ENCODE measurements around the gene SUSD1. TPM values are rescaled to one million over a fixed set of nuclear protein-coding genes. Genes with fewer than 3 reads are reported as not detected.
A peak's percentile ranks its signal among the peaks of the same experiment; 100 is the strongest.

The SUSD1 gene
- total and polyA plus RNA-seq, 9 of the 15 experiments (the other 6 are each of a cell fraction or from before 2014, with no cell fraction given) = 10.9 to 44.4 (median 36.1) TPM

DNA sequence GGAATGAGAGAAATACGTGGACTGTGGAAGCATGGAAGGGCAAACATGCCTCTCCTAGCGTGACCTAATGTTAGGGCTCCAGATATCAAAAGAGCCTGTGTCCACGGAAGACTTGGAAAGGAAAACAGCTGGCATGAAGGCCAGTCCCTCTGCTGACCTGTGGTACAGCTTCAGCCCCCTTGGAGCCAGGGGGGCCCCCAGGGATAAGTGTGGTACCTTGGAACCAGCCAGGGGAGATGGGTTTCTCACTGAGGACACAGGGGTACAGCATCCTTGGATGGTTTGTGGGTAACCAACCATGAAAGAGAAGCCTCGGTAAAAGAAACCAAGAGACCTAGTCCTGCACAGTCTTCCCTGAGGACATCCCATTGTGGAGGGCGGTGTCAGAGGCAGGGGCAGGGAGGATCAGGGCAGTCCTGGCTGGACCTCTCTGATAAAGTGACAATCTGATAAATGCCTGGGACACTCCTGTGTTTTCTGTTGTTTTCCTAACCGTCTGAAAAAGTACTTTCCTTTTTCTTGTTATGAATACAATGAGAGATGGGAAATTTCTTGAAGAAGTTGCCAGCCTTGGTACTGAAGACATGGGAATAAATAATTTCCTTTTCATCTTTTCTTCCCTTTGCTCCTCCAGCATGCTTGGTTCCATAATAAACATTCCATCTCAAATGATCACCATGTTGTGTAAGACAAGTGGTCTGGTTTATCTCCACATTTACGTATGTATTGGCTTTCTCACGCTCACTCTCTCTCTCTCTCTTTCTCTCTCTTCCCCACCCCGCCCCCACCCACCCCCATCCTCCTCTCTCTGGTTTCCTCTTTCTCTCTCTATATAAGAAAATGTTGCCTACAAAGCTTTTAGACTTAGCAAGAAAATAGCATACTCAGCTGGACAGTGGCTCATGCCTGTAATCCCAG is 102.1 kb downstream of the SUSD1 start (continued):
- TF ChIP-seq HDAC3 (IDR thresholded peaks at IDR 0.05; ENCODE audit: borderline replicate concordance, partially characterized antibody) = peak; percentile 69
- peak; percentile 43 for TF ChIP-seq SMAD1 (IDR thresholded peaks at IDR 0.05; ENCODE audit: low read depth, low read length, partially characterized antibody)
- TF ChIP-seq CHCHD3 (CRISPR knock-in tag; IDR thresholded peaks at IDR 0.05) = no peak
- TF ChIP-seq RBM34 (IDR thresholded peaks at IDR 0.05; ENCODE audit: borderline replicate concordance, insufficient read depth, low read length) = no peak
- TF ChIP-seq ZNF316 (IDR thresholded peaks at IDR 0.05) = 0 out of 2 replicates have a peak, but pooled peaks have one; percentile 44
- peak in 1 of 2 experiments; percentile 64; a peak in 1 of 4 replicates for TF ChIP-seq ARNT (IDR thresholded peaks at IDR 0.05)
- TF ChIP-seq NRF1 (conservative IDR thresholded peaks at IDR 0.05 in 1 of 2, IDR thresholded peaks at IDR 0.05 in 1 of 2) = peak in 1 of 2 experiments; percentile 44; a peak in 1 of 4 replicates
- no peak for TF ChIP-seq ZNF12 (CRISPR knock-in tag; IDR thresholded peaks at IDR 0.05)
- TF ChIP-seq, protein P1, sequence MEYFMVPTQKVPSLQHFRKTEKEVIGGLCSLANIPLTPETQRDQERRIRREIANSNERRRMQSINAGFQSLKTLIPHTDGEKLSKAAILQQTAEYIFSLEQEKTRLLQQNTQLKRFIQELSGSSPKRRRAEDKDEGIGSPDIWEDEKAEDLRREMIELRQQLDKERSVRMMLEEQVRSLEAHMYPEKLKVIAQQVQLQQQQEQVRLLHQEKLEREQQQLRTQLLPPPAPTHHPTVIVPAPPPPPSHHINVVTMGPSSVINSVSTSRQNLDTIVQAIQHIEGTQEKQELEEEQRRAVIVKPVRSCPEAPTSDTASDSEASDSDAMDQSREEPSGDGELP (CRISPR knock-in tag; IDR thresholded peaks at IDR 0.05; ENCODE audit: borderline replicate concordance) = peak; percentile 42; the same call in 1 of the 2 replicates
- peak; percentile 38; the same call in 1 of the 2 replicates for TF ChIP-seq JUND (IDR thresholded peaks at IDR 0.05; ENCODE audit: borderline replicate concordance, low read depth, low read length)
- TF ChIP-seq JUND (tag; IDR thresholded peaks at IDR 0.05; ENCODE audit: borderline replicate concordance, low read depth, low read length) = peak; percentile 73; the same call in 2 of the 3 replicates
- no peak for TF ChIP-seq CBFB (CRISPR knock-in tag; IDR thresholded peaks at IDR 0.05)
- TF ChIP-seq ZNF175 (CRISPR knock-in tag; IDR thresholded peaks at IDR 0.05; ENCODE audit: low read depth) = no peak
- peak in 1 of 2 experiments; percentile 48; a peak in 1 of 4 replicates for TF ChIP-seq HDAC1 (IDR thresholded peaks at IDR 0.05)
- peak; percentile 47 for TF ChIP-seq L3MBTL2 (IDR thresholded peaks at IDR 0.05)
- TF ChIP-seq EP300 (IDR thresholded peaks at IDR 0.05; ENCODE audit: low read length) = peak; percentile 98
- TF ChIP-seq TAL1 (IDR thresholded peaks at IDR 0.05) = peak; percentile 83
- no peak; the same call in 1 of the 2 replicates for TF ChIP-seq ELF4 (CRISPR knock-in tag; IDR thresholded peaks at IDR 0.05)
- peak; percentile 97 for TF ChIP-seq LEF1 (IDR thresholded peaks at IDR 0.05)
- peak; percentile 27; the same call in 1 of the 2 replicates for TF ChIP-seq BHLHE40 (IDR thresholded peaks at IDR 0.05; ENCODE audit: low read length)
- no peak for TF ChIP-seq ZNF830 (CRISPR knock-in tag; IDR thresholded peaks at IDR 0.05)
- TF ChIP-seq ZNF589 (CRISPR knock-in tag; IDR thresholded peaks at IDR 0.05; ENCODE audit: low read depth) = peak; percentile 49; the same call in 1 of the 2 replicates
- no peak for TF ChIP-seq SP1 (CRISPR knock-in tag; IDR thresholded peaks at IDR 0.05)
- no peak for TF ChIP-seq RUNX1 (IDR thresholded peaks at IDR 0.05; ENCODE audit: low read depth)
- TF ChIP-seq, protein P2, sequence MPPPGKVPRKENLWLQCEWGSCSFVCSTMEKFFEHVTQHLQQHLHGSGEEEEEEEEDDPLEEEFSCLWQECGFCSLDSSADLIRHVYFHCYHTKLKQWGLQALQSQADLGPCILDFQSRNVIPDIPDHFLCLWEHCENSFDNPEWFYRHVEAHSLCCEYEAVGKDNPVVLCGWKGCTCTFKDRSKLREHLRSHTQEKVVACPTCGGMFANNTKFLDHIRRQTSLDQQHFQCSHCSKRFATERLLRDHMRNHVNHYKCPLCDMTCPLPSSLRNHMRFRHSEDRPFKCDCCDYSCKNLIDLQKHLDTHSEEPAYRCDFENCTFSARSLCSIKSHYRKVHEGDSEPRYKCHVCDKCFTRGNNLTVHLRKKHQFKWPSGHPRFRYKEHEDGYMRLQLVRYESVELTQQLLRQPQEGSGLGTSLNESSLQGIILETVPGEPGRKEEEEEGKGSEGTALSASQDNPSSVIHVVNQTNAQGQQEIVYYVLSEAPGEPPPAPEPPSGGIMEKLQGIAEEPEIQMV (tag; conservative IDR thresholded peaks at IDR 0.05; ENCODE audit: low read depth) = 0 out of 2 replicates have a peak, but pooled peaks have one; percentile 26
- 0 out of 4 replicates have a peak, but pooled peaks of 1 of the 2 experiments have one; percentile 19 for TF ChIP-seq ETV6 (IDR thresholded peaks at IDR 0.05; ENCODE audit: borderline replicate concordance in 1 of 2, low read depth in 2 of 2, low read length in 1 of 2)
- TF ChIP-seq ETV6 (CRISPR knock-in tag; IDR thresholded peaks at IDR 0.05; ENCODE audit: borderline replicate concordance) = no peak
- TF ChIP-seq ZNF197 (CRISPR knock-in tag; IDR thresholded peaks at IDR 0.05; ENCODE audit: low read depth) = no peak

All from K562 (cell line).